SK-N-SH treated with all-trans-retinoic acid at 6 μM for 48 hours (cell line): ENCODE results near the gene CACNA1A.
A peak's percentile ranks its signal among the peaks of the same experiment; 100 is the strongest.

Experiments used
- ATAC-seq: fragments of 200-7000 bp; cut with Tn5 transposase; 3 replicates; pipeline ENCODE4 v1.9.1; 2020; ENCODE audit warnings: mild to moderate bottlenecking, moderate library complexity
- ARNTL ChIP-seq: fragments of 450-650 bp; formaldehyde crosslinking; IDR thresholded peaks from 2 replicates; pipeline ENCODE4 v1.5.0; 2020; ENCODE audit warnings: low read depth, mild to moderate bottlenecking, moderate library complexity, borderline replicate concordance
- BACH2 ChIP-seq: fragments of 250-450 bp; sonication (Bioruptor Pico); IDR thresholded peaks from 2 replicates; pipeline ENCODE4 v1.9.0; 2021; ENCODE audit warnings: mild to moderate bottlenecking, borderline replicate concordance
- GLIS3 ChIP-seq: fragments of 250-450 bp; sonication (Bioruptor Pico); IDR thresholded peaks from 2 replicates; pipeline ENCODE4 v1.5.0; 2020; ENCODE audit warnings: mild to moderate bottlenecking, moderate library complexity
- ISL1 ChIP-seq: fragments of 250-450 bp; sonication (Bioruptor Pico); IDR thresholded peaks from 2 replicates; pipeline ENCODE4 v2.1.2; 2022; ENCODE audit warnings: mild to moderate bottlenecking, moderate library complexity
- OSR1 ChIP-seq: fragments of 250-450 bp; sonication (Bioruptor Pico); IDR thresholded peaks from 2 replicates; pipeline ENCODE4 v1.8.0; 2022; ENCODE audit warnings: moderate library complexity, mild to moderate bottlenecking, inconsistent platforms
- PATZ1 ChIP-seq: fragments of 250-450 bp; sonication (Bioruptor Pico); IDR thresholded peaks from 2 replicates; pipeline ENCODE4 v1.8.0; 2020; ENCODE audit warnings: mild to moderate bottlenecking, moderate library complexity, borderline replicate concordance
- PPARA ChIP-seq: fragments of 250-450 bp; sonication (Bioruptor Pico); IDR thresholded peaks from 2 replicates; pipeline ENCODE4 v1.5.0; 2020; ENCODE audit warnings: mild to moderate bottlenecking, borderline replicate concordance
- RARB ChIP-seq: fragments of 250-450 bp; sonication (Bioruptor Pico); IDR thresholded peaks from 2 replicates; pipeline ENCODE4 v1.8.0; 2021; ENCODE audit warnings: mild to moderate bottlenecking, moderate library complexity
- SNAI2 ChIP-seq: fragments of 250-450 bp; sonication (Bioruptor Pico); IDR thresholded peaks from 2 replicates; pipeline ENCODE4 v1.5.0; 2020; ENCODE audit warnings: mild to moderate bottlenecking, moderate library complexity
- TCF4 ChIP-seq: fragments of 250-450 bp; sonication (Bioruptor Pico); IDR thresholded peaks from 2 replicates; pipeline ENCODE4 v1.8.0; 2021; ENCODE audit warnings: mild to moderate bottlenecking, moderate library complexity, borderline replicate concordance
- TOX ChIP-seq: fragments of 250-450 bp; sonication (Bioruptor Pico); IDR thresholded peaks from 2 replicates; pipeline ENCODE4 v1.8.0; 2021; ENCODE audit warnings: mild to moderate bottlenecking, moderate library complexity, borderline replicate concordance
- ZC3H10 ChIP-seq: fragments of 250-450 bp; sonication (Bioruptor Pico); IDR thresholded peaks from 2 replicates; pipeline ENCODE4 v1.5.1; 2021; ENCODE audit warnings: mild to moderate bottlenecking, moderate library complexity
- ZFP3 ChIP-seq: fragments of 250-450 bp; sonication (Bioruptor Pico); IDR thresholded peaks from 2 replicates; pipeline ENCODE4 v1.5.0; 2020; ENCODE audit warnings: mild to moderate bottlenecking, moderate library complexity
- ZFP30 ChIP-seq: fragments of 450-650 bp; formaldehyde crosslinking; IDR thresholded peaks from 2 replicates; pipeline ENCODE4 v1.5.0; 2022; ENCODE audit warnings: mild to moderate bottlenecking, moderate library complexity
- ZNF70 ChIP-seq: fragments of 450-650 bp; formaldehyde crosslinking; IDR thresholded peaks from 2 replicates; pipeline ENCODE4 v1.5.0; 2020; ENCODE audit warnings: mild to moderate bottlenecking, moderate library complexity
- ZNF8 ChIP-seq: fragments of 450-650 bp; formaldehyde crosslinking; IDR thresholded peaks from 2 replicates; pipeline ENCODE4 v1.5.0; 2020; ENCODE audit warnings: mild to moderate bottlenecking, moderate library complexity
- TF ChIP-seq, protein P1 (sequence below): fragments of 250-450 bp; sonication (Bioruptor Pico); IDR thresholded peaks from 2 replicates; pipeline ENCODE4 v1.5.1; 2021; ENCODE audit warnings: mild to moderate bottlenecking, moderate library complexity
- TF ChIP-seq, protein P2 (sequence below): fragments of 250-450 bp; sonication (Bioruptor Pico); IDR thresholded peaks from 2 replicates; pipeline ENCODE4 v1.8.0; 2021; ENCODE audit warnings: low read depth, mild to moderate bottlenecking, moderate library complexity, borderline replicate concordance
- TF ChIP-seq, protein P3 (sequence below): fragments of 250-450 bp; sonication (Bioruptor Pico); IDR thresholded peaks from 2 replicates; pipeline ENCODE4 v1.5.1; 2020; ENCODE audit warnings: low read depth, mild to moderate bottlenecking, moderate library complexity
- TF ChIP-seq, protein P4 (sequence below): fragments of 250-450 bp; sonication (Bioruptor Pico); IDR thresholded peaks from 2 replicates; pipeline ENCODE4 v1.5.0; 2020; ENCODE audit warnings: mild to moderate bottlenecking, moderate library complexity

CACNA1A gene

DNA sequence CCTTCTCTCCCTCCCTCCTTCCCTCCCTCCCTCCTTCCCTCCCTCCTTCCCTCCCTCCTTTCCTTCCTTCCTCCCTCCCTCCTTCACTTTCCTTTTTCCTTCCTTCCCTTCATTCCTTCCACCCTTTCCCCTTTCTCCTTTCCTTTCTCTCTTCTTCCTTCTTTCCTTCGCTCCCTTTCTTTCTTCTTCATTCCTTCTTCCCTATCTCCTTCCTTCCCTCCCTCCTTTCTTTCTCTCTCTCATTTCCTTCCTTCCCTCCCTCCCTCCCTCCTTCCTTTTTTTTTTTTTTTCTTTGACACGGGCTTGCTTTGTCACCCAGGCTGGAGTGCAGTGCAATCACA, 250.6 kb downstream of the CACNA1A start:
- ATAC-seq, result no peak
- TF ChIP-seq SNAI2 (CRISPR knock-in tag) (no peak), ZNF8 (CRISPR knock-in tag) (no peak), RARB (CRISPR knock-in tag) (no peak), PATZ1 (no peak), OSR1 (CRISPR knock-in tag) (no peak), ZFP30 (CRISPR knock-in tag) (no peak), GLIS3 (no peak), ARNTL (CRISPR knock-in tag) (no peak), ISL1 (CRISPR knock-in tag) (no peak), PPARA (CRISPR knock-in tag) (no peak), TCF4 (CRISPR knock-in tag) (no peak), ZFP3 (CRISPR knock-in tag) (no peak)
- TF ChIP-seq, protein P1, sequence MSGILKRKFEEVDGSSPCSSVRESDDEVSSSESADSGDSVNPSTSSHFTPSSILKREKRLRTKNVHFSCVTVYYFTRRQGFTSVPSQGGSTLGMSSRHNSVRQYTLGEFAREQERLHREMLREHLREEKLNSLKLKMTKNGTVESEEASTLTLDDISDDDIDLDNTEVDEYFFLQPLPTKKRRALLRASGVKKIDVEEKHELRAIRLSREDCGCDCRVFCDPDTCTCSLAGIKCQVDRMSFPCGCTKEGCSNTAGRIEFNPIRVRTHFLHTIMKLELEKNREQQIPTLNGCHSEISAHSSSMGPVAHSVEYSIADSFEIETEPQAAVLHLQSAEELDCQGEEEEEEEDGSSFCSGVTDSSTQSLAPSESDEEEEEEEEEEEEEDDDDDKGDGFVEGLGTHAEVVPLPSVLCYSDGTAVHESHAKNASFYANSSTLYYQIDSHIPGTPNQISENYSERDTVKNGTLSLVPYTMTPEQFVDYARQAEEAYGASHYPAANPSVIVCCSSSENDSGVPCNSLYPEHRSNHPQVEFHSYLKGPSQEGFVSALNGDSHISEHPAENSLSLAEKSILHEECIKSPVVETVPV (CRISPR knock-in tag), result no peak
- TF ChIP-seq, protein P2, sequence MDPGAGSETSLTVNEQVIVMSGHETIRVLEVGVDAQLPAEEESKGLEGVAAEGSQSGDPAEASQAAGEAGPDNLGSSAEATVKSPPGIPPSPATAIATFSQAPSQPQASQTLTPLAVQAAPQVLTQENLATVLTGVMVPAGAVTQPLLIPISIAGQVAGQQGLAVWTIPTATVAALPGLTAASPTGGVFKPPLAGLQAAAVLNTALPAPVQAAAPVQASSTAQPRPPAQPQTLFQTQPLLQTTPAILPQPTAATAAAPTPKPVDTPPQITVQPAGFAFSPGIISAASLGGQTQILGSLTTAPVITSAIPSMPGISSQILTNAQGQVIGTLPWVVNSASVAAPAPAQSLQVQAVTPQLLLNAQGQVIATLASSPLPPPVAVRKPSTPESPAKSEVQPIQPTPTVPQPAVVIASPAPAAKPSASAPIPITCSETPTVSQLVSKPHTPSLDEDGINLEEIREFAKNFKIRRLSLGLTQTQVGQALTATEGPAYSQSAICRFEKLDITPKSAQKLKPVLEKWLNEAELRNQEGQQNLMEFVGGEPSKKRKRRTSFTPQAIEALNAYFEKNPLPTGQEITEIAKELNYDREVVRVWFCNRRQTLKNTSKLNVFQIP, result no peak
- TF ChIP-seq, protein P3, sequence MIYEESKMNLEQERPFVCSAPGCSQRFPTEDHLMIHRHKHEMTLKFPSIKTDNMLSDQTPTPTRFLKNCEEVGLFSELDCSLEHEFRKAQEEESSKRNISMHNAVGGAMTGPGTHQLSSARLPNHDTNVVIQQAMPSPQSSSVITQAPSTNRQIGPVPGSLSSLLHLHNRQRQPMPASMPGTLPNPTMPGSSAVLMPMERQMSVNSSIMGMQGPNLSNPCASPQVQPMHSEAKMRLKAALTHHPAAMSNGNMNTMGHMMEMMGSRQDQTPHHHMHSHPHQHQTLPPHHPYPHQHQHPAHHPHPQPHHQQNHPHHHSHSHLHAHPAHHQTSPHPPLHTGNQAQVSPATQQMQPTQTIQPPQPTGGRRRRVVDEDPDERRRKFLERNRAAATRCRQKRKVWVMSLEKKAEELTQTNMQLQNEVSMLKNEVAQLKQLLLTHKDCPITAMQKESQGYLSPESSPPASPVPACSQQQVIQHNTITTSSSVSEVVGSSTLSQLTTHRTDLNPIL, result no peak
- TF ChIP-seq, protein P4, sequence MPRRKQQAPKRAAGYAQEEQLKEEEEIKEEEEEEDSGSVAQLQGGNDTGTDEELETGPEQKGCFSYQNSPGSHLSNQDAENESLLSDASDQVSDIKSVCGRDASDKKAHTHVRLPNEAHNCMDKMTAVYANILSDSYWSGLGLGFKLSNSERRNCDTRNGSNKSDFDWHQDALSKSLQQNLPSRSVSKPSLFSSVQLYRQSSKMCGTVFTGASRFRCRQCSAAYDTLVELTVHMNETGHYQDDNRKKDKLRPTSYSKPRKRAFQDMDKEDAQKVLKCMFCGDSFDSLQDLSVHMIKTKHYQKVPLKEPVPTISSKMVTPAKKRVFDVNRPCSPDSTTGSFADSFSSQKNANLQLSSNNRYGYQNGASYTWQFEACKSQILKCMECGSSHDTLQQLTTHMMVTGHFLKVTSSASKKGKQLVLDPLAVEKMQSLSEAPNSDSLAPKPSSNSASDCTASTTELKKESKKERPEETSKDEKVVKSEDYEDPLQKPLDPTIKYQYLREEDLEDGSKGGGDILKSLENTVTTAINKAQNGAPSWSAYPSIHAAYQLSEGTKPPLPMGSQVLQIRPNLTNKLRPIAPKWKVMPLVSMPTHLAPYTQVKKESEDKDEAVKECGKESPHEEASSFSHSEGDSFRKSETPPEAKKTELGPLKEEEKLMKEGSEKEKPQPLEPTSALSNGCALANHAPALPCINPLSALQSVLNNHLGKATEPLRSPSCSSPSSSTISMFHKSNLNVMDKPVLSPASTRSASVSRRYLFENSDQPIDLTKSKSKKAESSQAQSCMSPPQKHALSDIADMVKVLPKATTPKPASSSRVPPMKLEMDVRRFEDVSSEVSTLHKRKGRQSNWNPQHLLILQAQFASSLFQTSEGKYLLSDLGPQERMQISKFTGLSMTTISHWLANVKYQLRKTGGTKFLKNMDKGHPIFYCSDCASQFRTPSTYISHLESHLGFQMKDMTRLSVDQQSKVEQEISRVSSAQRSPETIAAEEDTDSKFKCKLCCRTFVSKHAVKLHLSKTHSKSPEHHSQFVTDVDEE (CRISPR knock-in tag), result no peak

DNA sequence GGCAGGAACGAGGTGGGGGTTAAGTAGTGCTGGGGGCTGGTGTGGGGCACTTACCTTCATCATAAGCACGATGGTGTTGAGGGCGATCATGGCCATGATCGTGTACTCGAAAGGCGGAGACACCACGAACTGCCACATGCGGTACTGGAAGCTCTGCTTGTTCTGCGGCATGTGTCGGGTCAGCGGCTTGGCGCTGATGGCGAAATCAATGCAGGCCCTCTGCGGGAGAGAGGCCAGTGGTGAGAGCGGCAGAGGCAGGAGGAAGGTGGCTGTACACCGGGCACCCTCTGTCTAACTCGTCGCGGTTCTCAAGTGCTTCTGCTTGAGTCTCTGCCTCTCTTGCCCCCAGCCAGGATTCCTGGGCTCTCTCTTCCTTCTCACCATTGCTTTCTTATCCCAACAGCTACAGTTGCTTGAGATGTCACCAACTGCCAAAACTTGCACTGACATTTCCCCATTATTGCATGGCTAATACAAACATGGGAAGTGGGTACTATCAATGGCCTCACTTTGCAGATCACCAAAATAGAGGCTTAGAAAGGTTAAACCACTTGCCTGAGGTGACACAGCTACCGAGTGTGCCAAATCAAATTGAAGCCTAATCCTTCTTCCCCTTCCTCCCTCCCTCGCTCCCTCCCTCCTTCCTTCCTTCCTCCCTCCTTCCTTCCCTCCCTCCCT, 251.1 kb downstream of the CACNA1A start:
- peak; percentile 69 for ATAC-seq
- TF ChIP-seq ISL1 (CRISPR knock-in tag), result no peak
- TF ChIP-seq BACH2 (CRISPR knock-in tag), result no peak
- no peak for TF ChIP-seq TOX (CRISPR knock-in tag)
- TF ChIP-seq ZNF70 (CRISPR knock-in tag), result no peak
- TF ChIP-seq PATZ1, result no peak
- TF ChIP-seq, protein P1 (CRISPR knock-in tag), result no peak
- no peak for TF ChIP-seq ZNF8 (CRISPR knock-in tag)
- no peak for TF ChIP-seq RARB (CRISPR knock-in tag)
- TF ChIP-seq, protein P4 (CRISPR knock-in tag), result no peak
- TF ChIP-seq, protein P3, result no peak
- TF ChIP-seq ZC3H10 (CRISPR knock-in tag), result no peak
